Activated T-helper 9 cell treated with anti-CD3 and anti-CD28 coated beads, Interleukin-2, amount 50 U/mL, for 16 hours (primary cell): Measurements from ENCODE around the gene PDE4C.

Experiments
- DNase-seq: peaks from one replicate; pipeline ENCODE4 v3.0.0-alpha.2; 2020; ENCODE audit warnings: low read depth

Gene PDE4C

DNA sequence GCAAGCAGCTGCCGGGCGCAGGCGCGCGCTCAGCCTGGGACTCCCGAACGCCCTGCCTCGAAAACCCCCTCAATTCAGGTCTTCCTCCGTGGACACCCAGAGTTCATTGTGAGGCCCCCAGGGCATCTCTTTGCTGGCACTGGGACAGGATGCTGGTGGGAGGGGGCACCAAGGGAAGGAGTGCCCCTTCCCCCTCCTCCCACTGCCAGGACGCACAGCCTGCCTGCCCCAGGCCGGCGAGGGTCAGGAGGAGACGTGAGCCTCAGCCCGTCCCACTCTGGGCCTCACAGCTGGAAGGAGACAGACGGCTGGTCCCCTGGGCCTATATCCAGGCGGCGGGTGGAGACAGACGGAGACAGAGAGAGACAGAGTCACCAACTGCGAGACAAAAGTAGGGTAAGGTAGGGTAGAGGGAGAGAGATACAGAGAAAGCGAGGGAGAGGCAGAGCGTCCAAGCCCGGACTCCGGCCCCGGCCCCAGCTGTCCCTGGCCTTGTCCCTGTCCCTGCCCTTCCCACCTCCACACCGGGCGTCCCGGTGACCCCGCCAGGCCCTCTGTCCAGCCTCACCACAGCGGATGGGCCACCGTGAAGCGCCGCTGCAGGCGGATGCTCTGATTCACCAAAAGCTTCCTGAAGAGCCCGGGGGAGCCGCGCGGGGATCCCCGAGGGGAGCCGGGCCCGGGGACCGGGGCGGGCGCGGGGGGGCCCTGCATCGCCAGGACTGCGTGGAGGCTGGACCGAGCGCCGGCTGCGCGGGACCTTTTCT is at the start of gene PDE4C:
Gene PDE4C, minus strand, starts transcription at position 737 of the 767 bp plus-strand sequence. Its CDS starts 23 bp downstream, at position 714.
- no peak for DNase-seq

DNA sequence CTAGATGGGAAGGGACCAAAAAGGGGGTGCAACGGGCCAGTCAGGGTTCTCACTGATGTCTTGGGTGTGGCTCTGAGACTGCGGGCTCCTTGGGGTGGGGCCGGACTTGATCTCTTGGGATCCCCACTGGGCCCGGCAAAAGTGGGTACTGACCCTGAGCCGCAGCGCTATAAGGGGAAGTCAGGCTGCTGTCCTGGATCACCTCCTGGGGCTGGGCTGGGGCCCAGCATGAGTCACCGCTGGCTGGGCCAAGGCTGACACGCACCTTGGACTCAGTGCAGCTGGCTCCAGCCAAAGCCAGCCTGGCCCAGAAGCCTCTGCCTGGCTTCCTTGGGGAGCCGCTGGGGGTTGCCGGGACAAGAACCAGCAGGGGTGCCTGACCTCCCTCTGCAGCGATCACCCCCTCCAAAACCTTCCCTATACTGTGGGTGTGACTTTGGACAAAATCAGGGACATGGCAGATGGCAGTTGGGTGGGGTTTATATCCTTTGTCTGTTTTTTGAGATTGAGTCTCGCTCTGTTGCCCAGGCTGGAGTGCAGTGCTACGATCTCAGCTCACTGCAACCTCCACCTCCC is 48.6 kb upstream of the PDE4C start:
- no peak for DNase-seq

DNA sequence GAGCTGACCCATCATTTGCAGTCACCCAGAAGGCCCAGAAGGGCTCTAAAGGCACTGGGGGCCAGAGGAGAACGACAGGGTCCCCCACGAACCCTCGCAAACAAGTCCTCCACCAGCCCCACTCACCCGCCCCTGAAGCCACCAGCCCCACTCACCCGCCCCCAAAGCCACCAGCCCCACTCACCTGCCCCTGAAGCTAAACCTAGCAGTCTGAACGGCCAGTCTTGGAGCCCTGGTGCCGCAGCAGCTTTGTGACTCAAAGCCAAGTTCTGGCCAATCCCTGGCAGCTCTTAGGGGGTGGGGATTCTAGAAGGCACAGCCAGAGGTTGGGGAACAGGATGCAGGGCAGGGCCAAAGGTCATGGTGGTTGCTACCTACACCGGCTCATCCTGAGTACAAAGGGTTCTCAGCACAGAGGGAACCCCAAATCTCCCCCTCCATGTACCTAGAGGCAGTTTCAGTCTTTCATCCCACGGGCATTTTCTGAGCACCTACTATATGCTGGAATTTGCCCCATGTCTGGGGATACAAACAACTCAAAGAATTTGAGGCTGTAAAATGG is 48.1 kb upstream of the PDE4C start, which contains the start of gene IQCN:
Gene IQCN, minus strand, starts transcription at position 234 of the 562 bp plus-strand sequence. CDS start 4,974 bp downstream, outside the sequence.
- no peak for DNase-seq

DNA sequence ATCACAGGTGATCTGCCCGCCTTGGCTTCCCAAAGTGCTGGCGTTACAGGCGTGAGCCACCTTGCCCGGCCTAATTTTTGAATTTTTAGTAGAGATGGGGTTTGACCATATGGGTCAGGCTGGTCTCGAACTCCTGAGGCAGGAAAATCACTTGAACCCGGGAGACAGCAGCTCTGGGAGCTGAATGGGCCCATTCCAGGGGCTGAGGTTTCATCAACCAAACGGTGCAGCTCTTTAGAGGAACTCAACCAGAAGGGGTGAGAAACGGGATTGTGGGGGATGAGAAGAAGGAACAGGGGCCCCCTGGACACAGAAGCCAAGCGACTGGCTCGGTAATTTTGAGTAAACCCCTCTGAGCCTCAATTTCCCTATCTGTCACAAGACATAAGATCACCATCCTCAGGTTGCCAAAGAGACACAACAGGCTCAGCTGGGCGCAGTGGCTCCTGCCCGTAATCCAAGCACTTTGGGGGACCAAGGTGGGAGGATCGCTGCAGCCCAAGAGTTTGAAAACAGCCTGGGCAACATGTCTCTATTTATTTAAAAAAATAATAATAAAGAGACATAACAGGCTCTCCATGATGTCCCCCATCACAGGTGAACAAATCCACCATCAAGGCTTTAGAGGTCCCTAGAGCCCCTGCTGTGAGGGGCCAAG is 47.5 kb upstream of the PDE4C start:
- DNase-seq, result no peak

DNA sequence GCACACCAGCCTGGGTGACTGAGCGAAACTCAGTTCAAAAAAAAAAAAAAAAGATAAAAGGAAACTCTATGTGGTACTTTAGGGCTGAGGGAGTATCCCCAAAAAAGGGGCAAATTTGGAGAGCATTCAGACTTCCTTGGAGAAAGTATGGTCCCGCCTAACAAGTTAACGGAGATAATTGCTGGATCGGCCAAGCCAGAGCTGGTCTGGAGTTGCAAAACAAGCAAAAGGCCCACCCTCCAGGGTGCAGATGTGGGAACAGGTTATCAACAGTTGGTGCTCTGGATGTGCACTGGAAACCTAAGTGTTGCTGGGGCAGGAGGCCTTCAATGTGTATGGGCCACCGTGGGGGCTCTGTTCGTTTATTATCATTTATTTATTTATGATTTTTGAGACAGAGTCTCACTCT is 45.2 kb upstream of the PDE4C start:
- DNase-seq, result no peak

DNA sequence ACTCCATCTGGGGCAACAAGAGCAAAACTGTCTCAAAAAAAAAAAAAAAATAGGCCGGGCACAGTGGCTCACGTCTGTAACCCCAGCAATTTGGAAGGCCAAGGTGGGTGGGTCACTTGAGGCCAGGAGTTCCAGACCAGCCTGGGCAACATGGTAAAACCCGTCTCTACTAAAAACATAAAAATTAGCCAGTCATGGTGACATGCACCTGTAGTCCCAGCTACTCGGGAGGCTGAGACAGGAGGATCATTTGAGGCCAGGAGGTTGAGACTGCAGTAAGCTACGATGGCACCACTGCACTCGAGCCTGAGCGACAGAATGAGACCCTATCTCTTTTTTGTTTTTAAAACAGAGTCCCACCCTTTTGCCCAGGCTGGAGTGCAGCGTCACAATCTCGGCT is 44.1 kb upstream of the PDE4C start:
- no peak for DNase-seq

DNA sequence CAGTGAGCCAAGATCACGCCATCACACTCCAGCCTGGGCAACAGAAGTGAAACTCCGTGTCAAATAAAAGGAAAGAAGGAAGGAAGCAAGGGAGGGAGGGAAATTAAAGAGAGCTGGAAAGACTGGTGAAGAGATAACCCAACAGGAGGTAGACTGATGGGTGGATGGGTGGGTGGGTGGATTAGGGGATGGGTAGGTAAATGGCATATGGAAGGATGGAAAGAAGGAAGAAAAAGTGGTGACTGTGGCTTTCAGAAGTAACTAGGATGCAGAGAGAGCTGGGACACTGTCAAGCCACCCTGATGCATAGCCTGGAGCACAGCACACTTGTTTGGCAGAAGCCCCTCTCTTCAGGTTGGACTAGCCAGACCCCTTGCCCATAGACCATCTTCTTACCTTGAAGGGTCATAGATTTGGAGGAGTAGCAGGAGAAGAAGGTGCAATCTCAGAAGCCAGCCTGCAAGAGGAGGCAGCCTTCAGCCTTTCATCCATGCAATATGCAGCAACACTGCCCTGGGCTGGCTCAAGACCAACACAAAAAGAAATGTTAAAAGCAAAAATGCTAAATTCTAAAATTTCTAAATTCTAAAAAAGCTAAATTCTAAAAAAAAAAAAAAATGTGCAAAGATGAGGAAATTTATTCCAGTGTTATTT is 43.0 kb upstream of the PDE4C start:
- DNase-seq, result no peak

DNA sequence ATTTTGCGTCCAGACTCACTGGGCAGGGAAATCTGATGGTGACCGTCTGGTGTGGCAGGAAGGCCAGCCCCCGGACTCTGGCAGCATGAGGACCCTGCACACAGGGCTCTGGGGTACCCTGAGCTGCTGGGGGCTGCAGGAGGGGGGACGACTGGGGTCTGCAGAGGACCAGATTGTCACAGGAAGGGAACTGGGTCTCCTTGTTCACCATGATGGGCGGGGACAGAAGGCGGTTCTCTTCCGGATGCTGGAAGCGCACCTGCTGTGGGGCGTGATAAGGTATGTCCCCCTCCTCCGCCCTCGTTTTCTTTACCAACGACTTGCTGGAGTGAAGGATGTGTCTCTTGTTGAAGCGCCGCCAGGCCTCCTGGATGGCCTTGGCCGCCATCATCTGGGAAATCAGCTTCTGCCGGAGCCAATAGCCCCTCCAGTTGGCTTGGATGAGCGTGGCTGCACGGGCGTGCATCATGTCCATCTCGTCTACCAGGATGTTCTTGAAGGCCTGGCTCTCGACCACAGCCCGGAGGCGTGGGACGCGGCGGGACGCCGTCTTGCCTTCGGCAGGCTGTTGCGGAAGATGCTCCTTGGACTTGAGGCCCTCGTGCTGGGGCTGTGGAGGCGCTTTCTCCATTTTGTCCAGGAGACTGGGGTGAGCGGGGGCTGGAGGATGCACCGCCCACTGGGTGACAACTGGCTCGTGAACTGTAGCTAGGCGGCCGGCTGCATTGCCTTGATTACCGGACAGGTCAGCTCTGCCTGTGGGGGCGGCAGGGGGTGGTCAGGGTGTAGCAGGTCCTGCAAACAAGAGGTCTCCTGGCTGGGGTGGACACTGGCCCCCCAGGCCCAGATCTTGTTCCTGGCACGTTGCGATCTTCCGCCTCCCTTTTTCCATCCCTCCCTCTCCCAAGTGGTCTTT is 40.8 kb upstream of the PDE4C start:
- no peak for DNase-seq

DNA sequence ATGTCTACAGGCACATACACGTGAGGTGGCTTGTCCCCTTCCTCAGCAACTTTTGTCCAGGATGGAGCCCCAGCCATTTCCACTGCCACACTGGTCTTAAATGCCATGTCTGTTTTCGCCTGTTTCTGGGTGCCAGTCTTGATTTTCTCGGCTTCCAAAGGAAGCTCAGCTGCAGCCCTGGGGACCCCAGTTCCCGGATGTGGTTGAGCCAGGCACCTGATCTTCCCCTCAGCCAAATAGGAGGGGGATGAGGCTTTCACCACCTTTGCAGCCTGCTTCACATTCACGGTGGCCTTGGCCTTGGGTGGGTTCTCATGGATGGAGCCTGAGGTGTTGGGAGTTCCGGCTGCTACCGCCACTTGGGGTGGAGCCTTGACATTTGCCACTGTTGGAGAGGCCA is 39.3 kb upstream of the PDE4C start:
- DNase-seq, result no peak

DNA sequence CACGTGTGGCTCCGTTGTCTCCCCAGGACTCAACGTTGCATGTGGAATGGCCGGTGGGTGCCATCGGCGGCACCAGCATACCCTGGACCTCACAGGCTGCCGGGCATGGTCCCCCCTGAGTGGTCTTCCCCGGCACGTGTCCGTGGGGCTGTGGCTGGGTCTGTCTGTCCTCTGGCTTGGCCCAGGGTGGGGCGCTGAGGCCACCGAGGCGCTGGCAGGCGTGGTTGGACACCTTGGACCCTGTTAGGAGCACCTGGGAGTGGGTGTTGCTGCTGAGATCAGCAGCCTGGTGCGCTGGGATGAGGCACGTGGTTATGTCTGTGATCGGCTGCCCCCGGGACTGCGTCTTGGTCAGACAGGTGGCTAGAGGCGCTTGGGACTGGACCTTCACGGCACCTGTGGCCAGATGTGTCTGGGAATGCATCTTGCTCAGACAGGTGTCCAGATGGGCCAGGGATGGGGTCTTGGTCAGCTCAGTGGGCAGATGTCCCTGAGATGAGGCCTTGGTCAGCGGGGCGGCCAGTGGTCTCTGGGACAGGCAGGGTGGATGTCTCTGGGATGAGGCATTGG is 38.8 kb upstream of the PDE4C start:
- DNase-seq, result no peak

DNA sequence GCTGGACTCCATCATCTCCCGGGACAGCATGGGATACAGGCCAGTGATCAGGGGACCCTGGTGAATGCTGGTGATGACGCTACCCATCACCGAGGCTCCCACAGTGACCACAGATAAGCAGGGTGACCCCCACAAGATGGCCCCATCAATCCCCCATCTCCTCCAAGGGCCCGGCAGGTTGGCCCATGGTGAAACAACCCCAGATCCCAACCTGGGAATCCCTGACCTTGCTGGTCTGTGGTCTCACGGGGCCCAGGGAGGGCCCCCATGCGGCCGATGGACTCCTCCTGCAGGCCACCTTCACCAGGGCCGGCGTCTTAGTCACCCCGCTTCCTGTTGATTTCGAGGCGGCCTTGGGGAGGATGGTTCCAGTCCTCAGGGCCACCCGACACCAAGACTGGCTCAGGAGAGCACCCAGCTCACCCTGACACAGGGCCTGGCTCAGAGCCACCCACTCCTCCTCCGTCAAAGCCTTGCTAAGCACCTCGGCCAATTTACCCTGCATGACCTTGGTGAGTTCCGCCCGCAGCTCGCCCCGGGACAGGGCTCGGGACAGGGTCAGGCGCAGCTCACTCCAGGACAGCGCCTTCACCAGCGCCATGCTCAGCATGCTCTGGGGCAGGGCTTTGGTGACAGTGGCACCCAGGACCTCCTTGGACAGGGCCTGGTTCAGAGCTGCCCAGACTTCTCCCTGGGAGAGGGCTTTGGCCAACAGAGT is 38.1 kb upstream of the PDE4C start:
- DNase-seq, result no peak

DNA sequence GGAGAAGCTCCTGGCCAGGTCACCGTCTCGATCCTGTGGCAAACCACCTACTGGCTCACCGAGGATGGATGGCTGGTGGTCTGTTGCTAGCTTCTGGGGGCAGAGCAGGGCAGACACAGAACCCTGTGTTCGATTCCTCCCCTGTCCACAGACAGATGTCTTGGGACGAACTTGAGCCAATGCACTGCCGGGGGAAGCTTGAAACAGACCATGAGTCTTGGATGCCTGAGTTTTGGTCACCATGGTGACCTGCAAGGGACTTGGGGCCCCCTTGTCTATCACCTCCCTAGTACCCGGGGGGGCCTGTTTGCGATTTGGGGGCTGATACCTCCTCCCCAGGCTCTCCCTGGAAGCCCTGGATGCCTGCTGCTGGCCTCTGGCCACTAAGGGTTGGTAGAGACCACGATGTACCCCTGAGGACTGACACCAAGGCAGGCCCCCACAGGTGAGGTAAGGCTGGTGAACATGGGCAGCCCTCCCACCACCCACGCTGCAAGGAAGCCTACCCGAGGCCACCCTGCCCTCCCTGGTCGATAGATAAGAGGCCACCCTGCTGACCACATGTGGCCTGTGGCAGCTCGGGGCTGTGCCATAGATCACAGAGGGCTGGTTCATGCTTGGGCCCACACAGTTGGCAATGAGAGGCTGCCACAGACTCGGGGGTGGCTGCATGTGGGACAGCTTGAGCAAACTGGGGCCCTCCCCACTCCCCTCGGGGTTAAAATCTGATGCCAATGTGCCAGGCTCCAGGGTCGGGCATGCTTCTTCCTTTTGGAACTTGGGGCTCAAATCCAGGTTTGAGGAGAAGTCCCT is 37.3 kb upstream of the PDE4C start:
- no peak for DNase-seq

DNA sequence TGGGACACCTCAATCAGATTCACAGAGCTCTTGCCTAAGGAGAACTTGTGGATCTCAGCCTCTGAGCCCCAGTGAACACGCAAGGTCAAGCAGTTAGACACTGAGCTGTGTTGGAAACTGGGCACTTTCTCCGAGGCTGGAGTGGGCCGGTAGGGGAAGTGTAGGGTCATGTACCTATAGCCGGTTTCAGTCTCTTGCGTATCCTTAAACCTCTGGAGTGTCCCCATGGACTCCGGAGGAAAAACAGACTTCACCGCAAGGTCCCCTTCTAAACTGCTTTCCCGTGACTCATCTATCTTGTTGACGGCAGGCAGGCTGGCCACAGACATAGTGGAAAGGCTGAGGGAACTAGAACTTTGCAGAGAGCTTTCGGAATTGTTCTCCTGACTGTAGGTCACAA is 36.7 kb upstream of the PDE4C start:
- DNase-seq, result no peak

DNA sequence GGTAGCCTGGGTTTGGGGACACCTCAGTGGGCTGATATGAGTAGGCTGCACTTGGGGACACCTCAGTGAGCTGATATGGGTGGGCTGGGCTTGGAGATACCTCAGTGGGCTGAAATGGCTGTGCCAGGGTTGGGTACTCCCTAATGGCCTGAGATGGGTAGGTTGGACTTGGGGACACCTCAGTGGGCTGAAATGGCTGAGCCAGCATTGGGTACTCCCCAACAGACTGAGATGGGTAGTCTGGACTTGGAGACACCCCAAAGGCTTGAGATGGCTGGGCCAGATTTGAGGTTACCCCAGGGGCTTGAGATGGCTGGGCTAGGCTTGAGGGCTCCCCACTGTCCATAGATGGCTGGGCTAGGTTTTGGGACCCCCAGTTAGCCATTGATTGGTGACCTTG is 35.9 kb upstream of the PDE4C start:
- DNase-seq, result no peak

DNA sequence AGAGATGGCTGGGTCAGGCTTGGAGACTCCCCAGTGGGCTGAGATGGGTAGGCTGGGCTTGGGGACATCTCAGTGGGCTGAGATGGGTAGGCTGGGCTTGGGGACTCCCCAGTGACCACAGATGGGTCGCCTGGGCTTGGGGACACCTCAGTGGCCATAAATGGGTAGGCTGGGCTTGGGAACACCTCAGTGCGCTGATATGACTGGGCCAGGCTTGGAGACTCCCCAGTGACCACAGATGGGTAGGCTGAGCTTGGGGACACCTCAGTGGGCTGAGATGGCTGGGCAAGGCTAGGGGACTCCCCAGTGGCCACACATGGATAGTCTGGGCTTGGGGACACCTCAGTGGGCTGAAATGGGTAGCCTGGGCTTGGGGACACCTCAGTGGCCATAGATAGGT is 35.2 kb upstream of the PDE4C start:
- no peak for DNase-seq

DNA sequence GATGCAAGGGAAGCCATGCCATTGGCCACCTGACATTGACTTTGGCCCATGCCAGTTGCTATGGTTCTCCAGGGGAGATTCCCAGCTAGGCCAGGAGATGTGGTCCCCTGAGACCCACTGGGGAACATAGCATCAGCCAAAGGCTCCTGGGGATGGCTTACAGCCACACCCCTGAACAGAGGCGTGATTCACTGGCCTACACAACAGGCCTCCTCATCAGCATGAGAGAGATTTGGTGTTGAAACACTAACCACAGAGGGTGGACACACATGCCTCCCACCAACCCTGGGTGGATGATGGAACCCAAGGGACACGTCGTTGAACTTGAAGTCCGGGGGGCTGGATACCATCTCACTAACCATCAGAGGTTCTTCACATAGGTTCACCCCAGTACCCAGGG is 33.7 kb upstream of the PDE4C start:
- DNase-seq, result no peak

DNA sequence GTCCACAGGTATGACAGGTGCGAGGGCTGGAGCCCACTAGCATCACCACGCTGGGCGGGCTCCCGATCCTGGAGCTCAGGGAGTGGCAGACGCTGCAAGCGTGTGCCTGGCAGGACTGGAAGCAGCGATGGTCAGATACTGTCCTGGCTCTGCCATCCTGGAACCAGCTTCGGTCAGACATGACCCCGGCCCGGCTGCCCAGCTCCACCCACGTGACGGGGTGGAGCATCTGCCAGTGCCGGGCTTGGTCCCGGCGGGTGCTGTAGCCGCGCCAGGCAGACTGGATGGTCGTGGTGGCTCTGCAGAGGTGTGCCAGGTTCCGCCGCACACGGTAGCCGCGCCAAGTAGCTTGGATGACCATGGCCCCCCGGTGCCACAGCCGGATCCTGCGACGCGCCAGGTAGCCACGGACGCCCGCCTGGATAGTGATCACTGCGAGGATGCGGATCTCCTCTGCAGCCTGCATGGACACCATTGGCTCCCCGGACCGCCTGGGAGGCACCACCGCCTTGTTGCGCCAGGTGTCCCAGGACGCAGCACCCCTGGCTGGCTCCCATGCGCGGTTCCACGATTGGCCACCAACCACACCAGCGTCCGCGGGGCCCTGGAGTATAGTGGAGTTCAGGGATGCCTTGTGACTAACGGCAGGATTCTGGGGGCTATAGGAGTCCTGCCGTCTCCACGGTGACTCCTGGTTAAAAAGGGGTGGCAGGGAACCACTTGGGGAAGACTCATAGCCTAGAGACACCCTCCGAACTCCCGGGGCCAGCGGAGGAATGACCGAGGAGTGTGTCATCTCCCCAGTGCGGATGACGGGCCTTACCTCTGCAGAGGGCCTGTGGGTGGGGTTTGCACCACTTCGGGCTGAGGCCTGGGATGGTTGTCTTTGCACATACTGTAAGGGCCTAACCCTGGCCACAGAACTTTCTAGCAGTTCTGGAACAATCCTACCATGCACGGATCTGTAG is 31.5 kb upstream of the PDE4C start:
- no peak for DNase-seq
